RWPE1 (cell line): ENCODE data around the gene FBXO15.

Source experiments
- CTCF ChIA-PET: fragments of 350-600 bp; sonication (Branson Sonifier 250); formaldehyde crosslinking; extraction: SDS; loops from one replicate; lab custom pipeline; 2021; lab: Yijun Ruan, JAX
- POLR2A ChIA-PET: fragments of 400-600 bp; formaldehyde crosslinking; extraction: SDS; loops from one replicate; lab custom pipeline; 2020; ENCODE audit warnings: antibody characterized with exemption; ENCODE audit not compliant: low non-redundant PET; lab: Yijun Ruan, JAX
- DNase-seq: peaks from one replicate; pipeline ENCODE4 v3.0.0; 2012; ENCODE audit warnings: low spot score
- H3K27ac ChIP-seq: fragments of 450-650 bp; 2 replicates; pipeline ENCODE4 v1.5.1; 2017
- TF ChIP-seq, protein P1 (sequence below): fragments of 450-650 bp; conservative IDR thresholded peaks from 2 replicates; pipeline ENCODE4 v1.5.1; 2017; ENCODE audit warnings: low read depth, mild to moderate bottlenecking

FBXO15 gene

GRCh38 chr18:74040459-74041332, 106.9 kb downstream of the FBXO15 start:
- TF ChIP-seq, protein P1, sequence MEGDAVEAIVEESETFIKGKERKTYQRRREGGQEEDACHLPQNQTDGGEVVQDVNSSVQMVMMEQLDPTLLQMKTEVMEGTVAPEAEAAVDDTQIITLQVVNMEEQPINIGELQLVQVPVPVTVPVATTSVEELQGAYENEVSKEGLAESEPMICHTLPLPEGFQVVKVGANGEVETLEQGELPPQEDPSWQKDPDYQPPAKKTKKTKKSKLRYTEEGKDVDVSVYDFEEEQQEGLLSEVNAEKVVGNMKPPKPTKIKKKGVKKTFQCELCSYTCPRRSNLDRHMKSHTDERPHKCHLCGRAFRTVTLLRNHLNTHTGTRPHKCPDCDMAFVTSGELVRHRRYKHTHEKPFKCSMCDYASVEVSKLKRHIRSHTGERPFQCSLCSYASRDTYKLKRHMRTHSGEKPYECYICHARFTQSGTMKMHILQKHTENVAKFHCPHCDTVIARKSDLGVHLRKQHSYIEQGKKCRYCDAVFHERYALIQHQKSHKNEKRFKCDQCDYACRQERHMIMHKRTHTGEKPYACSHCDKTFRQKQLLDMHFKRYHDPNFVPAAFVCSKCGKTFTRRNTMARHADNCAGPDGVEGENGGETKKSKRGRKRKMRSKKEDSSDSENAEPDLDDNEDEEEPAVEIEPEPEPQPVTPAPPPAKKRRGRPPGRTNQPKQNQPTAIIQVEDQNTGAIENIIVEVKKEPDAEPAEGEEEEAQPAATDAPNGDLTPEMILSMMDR = peak; percentile 23; the same call in 1 of the 2 replicates
- ChIA-PET CTCF (interaction anchor here (0.6 to 0.8 kb wide), 2 partner anchors 8 to 1444 kb away, joined by 3 read pairs; no protein-coding TSS in a partner anchor), POLR2A (no interaction called here)
- DNase-seq = no peak
- no peak overlapping the region for H3K27ac ChIP-seq

- no peak for DNase-seq
- TF ChIP-seq, protein P1 = no peak
- no peak overlapping the region for H3K27ac ChIP-seq
- POLR2A ChIA-PET = no interaction called here
- CTCF ChIA-PET = interaction anchor here (0.6 to 0.8 kb wide), 2 partner anchors 9 to 1444 kb away, joined by 3 read pairs; no protein-coding TSS in a partner anchor
Observed at GRCh38 chr18:74040008-74040407, 107.6 kb downstream of the FBXO15 start.

DNA sequence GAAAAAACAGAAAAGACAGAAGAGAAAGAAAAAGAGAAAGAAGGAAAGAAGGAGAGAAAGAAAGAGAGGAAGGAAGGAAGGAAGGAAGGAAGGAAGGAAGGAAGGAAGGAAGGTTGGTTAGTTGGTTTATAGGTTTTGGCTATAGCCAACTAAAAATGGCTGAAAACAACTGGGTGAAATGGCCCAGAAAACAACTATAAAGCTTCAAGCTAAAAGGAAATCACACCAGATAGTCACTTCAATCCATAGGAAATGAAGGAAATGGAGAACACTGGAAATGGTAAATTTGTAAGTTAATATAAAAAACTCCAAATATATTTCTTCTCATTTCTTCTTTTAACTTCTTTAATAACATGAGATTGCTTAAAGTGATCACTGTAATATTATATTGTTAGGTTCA, 118.5 kb downstream of the FBXO15 start:
- no peak overlapping the region for H3K27ac ChIP-seq
- DNase-seq = no peak
- CTCF ChIA-PET = no interaction called here
- POLR2A ChIA-PET = no interaction called here
- TF ChIP-seq, protein P1 = no peak
